ENCODE measurements around the gene PRAMEF6.
"Not testable (repeated sequence)": the region's sequence is repeated elsewhere in the genome, so short reads cannot be mapped to it uniquely, and the experiment has no call there.

PRAMEF6 gene

GRCh38 chr1:12947480-12947879 lies at the start of gene PRAMEF6:
PRAMEF6 (minus strand) TSS chr1:12947580; CDS start chr1:12942518, 5,062 bp downstream.
- DNase-seq: not testable (repeated sequence)

- DNase-seq: peak; percentile 4
Measured at GRCh38 chr1:12924368-12924767, 23.0 kb downstream of the PRAMEF6 start.

GRCh38 chr1:12921749-12922148 lies 25.6 kb downstream of the PRAMEF6 start:
- peak; percentile 18 for DNase-seq

DNA sequence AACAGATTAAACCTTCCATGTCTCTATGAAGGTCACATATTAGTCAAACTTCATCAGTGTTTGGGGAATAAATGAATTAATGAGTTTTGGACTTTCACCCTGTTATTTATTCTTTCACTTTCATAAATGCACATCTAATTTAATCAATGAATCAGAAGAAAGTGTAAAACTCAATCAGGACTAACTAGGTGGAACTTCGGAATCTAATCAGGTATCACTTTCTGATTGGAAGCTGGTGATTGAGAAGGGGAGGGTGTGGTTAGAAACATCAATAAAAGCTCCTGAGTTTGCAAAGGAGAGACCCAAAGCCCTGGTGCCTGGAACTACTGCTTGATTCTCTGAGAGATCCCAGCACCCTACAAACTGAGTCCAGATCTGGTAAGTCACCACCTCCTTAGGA lies 31.1 kb downstream of the PRAMEF6 start, which contains the start of gene PRAMEF7:
PRAMEF7 (plus strand) TSS at position 301 of the 400 bp plus-strand sequence. CDS start 1,083 bp downstream, outside the sequence.
- DNase-seq: not testable (repeated sequence)

DNA sequence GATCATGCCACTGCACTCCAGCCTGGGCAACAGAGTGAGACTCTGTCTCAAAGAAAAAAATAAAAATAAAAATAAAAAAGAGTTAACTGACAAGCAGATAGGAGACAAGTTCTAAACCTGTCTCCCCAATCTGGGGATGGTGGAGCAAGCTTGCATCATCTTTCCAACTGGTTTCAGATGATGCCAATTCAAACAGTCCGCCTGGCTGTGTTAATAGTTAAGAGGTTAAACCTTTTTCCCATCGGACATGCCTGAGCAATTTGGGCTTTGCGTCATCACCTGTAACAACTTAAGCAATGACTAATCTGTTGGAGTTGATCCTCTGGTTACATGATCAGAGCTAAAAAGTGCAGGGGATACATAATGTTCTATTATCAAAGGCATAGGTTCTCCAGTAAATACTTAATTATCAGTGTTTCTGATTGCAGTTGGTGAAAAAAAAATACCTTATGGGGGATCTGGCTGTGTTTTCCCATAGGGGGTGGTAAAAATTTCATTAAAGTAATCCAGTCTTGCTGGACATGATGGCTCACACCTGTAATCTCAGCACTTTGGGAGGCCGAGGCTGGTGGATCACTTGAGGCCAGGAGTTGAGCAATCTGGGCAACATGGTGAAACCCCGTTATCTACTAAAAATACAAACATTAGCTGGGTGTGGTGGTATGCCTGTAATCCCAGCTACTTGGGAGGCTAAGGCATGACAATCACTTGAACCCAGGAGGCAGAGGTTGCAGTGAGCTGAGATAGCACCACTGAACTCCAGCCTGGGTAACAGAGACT lies 43.4 kb downstream of the PRAMEF6 start:
- not testable (repeated sequence) for DNase-seq

DNA sequence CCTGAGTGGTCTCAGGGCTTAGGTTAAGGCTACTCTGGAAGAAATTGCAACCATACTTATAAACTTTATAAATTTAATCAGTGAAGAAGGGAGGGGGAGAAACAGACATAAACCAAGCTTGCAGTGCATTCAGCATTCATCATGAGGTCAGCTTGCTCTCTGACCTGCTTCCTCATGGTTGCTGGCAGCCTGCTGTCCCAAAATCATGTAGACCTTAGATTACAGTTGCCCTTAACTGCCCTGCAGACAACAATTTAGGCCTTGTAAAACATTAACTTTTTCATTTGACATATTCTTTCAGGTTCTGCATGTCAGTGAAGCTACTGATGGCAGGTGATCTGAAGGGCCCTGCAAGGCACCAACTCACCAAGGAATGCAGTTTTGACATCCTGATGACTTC lies 48.2 kb downstream of the PRAMEF6 start:
- not testable (repeated sequence) for DNase-seq

- DNase-seq: not testable (repeated sequence)
Measured at GRCh38 chr1:12898170-12898569, 49.2 kb downstream of the PRAMEF6 start, which contains the start of gene PRAMEF10. PRAMEF10 (minus strand) TSS chr1:12898270; CDS start chr1:12895847, 2,423 bp downstream.

Data from RPMI8226 (cell line).